B cell (primary cell): ENCODE results near the gene RNF183. TPM values are rescaled to one million over a fixed set of nuclear protein-coding genes. Genes with fewer than 3 reads are reported as not detected.
A peak's percentile ranks its signal among the peaks of the same experiment; 100 is the strongest.

ENCODE experiments used
- ATAC-seq: fragments of 200-7000 bp; cut with Tn5 transposase; one replicate; pipeline ENCODE4 v1.10.0; 2021; ENCODE audit warnings: low read depth, mild to moderate bottlenecking, moderate number of reproducible peaks, moderate library complexity
- CTCF ChIA-PET: fragments of 350-600 bp; sonication (Branson Sonifier 250); formaldehyde crosslinking; loops from one replicate; lab custom pipeline; 2021; ENCODE audit warnings: antibody characterized with exemption, inconsistent platforms; lab: Charles Lee
- POLR2A ChIA-PET: fragments of 350-600 bp; sonication (Branson Sonifier 250); formaldehyde crosslinking; loops from one replicate; lab custom pipeline; 2021; ENCODE audit warnings: antibody characterized with exemption; lab: Charles Lee
- DNase-seq: peaks from one replicate; pipeline ENCODE4 v3.0.0; 2013
- H2AFZ ChIP-seq: 2 replicates; pipeline ENCODE4 v1.6.1; 2012; ENCODE audit warnings: mild to moderate bottlenecking, low read depth, low read length; ENCODE audit not compliant: insufficient read depth, poor library complexity, severe bottlenecking
- H3K27ac ChIP-seq, 2 donors: 1 replicate in 1 of 2; 2 replicates in 1 of 2; pipeline ENCODE4 v1.5.1; 2012 to 2013; ENCODE audit warnings: low read length in 2 of 2, mild to moderate bottlenecking in 2 of 2, moderate library complexity in 1 of 2
- H3K27me3 ChIP-seq, 4 experiments: fragments of 200-600 bp in 1 of 4; sonication (generic) in 1 of 4; replicated peaks in 1 of 4; 1 replicate in 2 of 4; 2 replicates in 2 of 4; pipeline versions ENCODE4 v1.6.1 to v1.7.0; 2013 to 2016; ENCODE audit warnings: low read length in 3 of 4, mild to moderate bottlenecking in 2 of 4, mixed read lengths in 1 of 4, moderate library complexity in 1 of 4; ENCODE audit not compliant: insufficient read depth in 4 of 4, control insufficient read depth in 3 of 4; ENCODE audit errors: control extremely low read depth in 1 of 4
- H3K36me3 ChIP-seq, 2 experiments: replicated peaks in 1 of 2; 1 replicate in 1 of 2; 2 replicates in 1 of 2; pipeline versions ENCODE4 v1.6.1 to v1.7.1; 2013; ENCODE audit warnings: low read length in 1 of 2; ENCODE audit not compliant: insufficient read depth in 2 of 2, control insufficient read depth in 1 of 2; ENCODE audit errors: control extremely low read depth in 1 of 2, extremely low read depth in 1 of 2
- H3K4me1 ChIP-seq, 2 donors: fragments of 200-600 bp in 1 of 2; sonication (generic) in 1 of 2; 1 replicate in 1 of 2; 2 replicates in 1 of 2; pipeline versions ENCODE4 v1.5.1 to v1.6.1; 2013 to 2017; ENCODE audit warnings: low read length in 2 of 2; ENCODE audit not compliant: control insufficient read depth in 2 of 2, insufficient read depth in 2 of 2
- H3K4me2 ChIP-seq: replicated peaks from 2 replicates; pipeline ENCODE3; 2012; ENCODE audit warnings: mild to moderate bottlenecking, low read depth, low read length; ENCODE audit not compliant: poor library complexity, severe bottlenecking
- H3K4me3 ChIP-seq, 5 experiments: fragments of 200-600 bp in 1 of 5; sonication (generic) in 1 of 5; 1 replicate in 3 of 5; 2 replicates in 2 of 5; pipeline versions ENCODE4 v1.5.1 to v1.7.0; 2011 to 2016; ENCODE audit warnings: low read length in 4 of 5, mild to moderate bottlenecking in 4 of 5, low read depth in 2 of 5, control low read depth in 1 of 5, moderate library complexity in 1 of 5; ENCODE audit not compliant: insufficient read depth in 1 of 5; ENCODE audit errors: control extremely low read depth in 1 of 5, extremely low read depth in 1 of 5
- H3K79me2 ChIP-seq: fragments of 200-600 bp; sonication (generic); one replicate; pipeline ENCODE4 v1.6.0; 2016; ENCODE audit warnings: low read length; ENCODE audit not compliant: control insufficient read depth, insufficient read depth
- H3K9ac ChIP-seq: fragments of 200-600 bp; sonication (generic); 2 replicates; pipeline ENCODE4 v1.6.1; 2017; ENCODE audit warnings: mild to moderate bottlenecking, low read length, moderate library complexity
- H3K9me3 ChIP-seq, 3 donors: one replicate each; pipeline versions ENCODE4 v1.6.1 to v1.7.1; 2013; ENCODE audit warnings: low read length in 2 of 3; ENCODE audit not compliant: control insufficient read depth in 2 of 3, insufficient read depth in 1 of 3; ENCODE audit errors: control extremely low read depth in 1 of 3
- H4K20me1 ChIP-seq: 2 replicates; pipeline ENCODE4 v1.6.0; 2012; ENCODE audit warnings: mild to moderate bottlenecking, low read length; ENCODE audit not compliant: insufficient read depth, control insufficient read depth, poor library complexity, severe bottlenecking
- H3K27ac Mint-ChIP-seq: one replicate; pipeline ENCODE4 v1.8.0; 2021; ENCODE audit warnings: mixed read lengths
- H3K27me3 Mint-ChIP-seq: one replicate; pipeline ENCODE4 v1.8.0; 2021; ENCODE audit warnings: mixed read lengths
- H3K4me1 Mint-ChIP-seq: one replicate; pipeline ENCODE4 v1.8.0; 2021; ENCODE audit warnings: mixed read lengths
- H3K4me3 Mint-ChIP-seq: one replicate; pipeline ENCODE4 v1.8.0; 2021; ENCODE audit warnings: mixed read lengths
- H3K9me3 Mint-ChIP-seq: one replicate; pipeline ENCODE4 v1.8.0; 2022; ENCODE audit warnings: mixed read lengths; ENCODE audit not compliant: insufficient read depth
- CTCF ChIP-seq: fragments of 200-600 bp; IDR thresholded peaks from one replicate; pipeline ENCODE4 v1.8.0; 2022; ENCODE audit warnings: antibody characterized with exemption, mild to moderate bottlenecking
- EZH2 ChIP-seq: IDR thresholded peaks from 2 replicates; pipeline ENCODE4 v1.6.1; 2012; ENCODE audit warnings: borderline replicate concordance, low read depth, mild to moderate bottlenecking, moderate library complexity, low read length; ENCODE audit not compliant: insufficient read depth, poor library complexity, severe bottlenecking
- WGBS: methylation state at CpG from one replicate; pipeline ENCODE4 v1.1.5; 2013; ENCODE audit warnings: missing lambda C conversion rate; ENCODE audit not compliant: insufficient coverage; 5-methylcytosine and 5-hydroxymethylcytosine counted together
- intact Hi-C: fragments of 100-400 bp; cut with micrococcal nuclease; formaldehyde crosslinking; loops from one replicate; pipeline ENCODE4 v1.10.0; 2022
- polyA plus RNA-seq: library from polyadenylated mRNA; depleted of rRNA; stranded (reverse); fragments of >200 nt; gene quantifications from 2 replicates; pipeline ENCODE4 v1.2.3, GENCODE V29; 2012
- total RNA-seq, 2 donors: library from RNA; stranded (reverse); fragments of 120-200 nt in 1 of 2; gene quantifications; 1 replicate in 1 of 2; 2 replicates in 1 of 2; pipeline versions ENCODE4 v1.2.3 to v1.2.4, GENCODE V29; 2013 to 2022

RNF183 gene
- total and polyA plus RNA-seq, 2 donors (not counting 1 experiment from before 2014, with no cell fraction given) = 0.04 TPM; not detected in 1

GRCh38 chr9:113350107-113350661 lies 47.0 kb upstream of the RNF183 start:
- Histone ChIP-seq H3K9me3 (no peaks in the 10 kb centered on the region), H4K20me1 (no peaks in the 10 kb centered on the region), H3K9ac (peak overlapping the region; percentile 64), H3K4me2 (peak overlapping the region; percentile 79), H3K4me3 (peak overlapping the region; percentile 15 to 58 (median 52)), H3K79me2 (no peaks in the 10 kb centered on the region), H3K27me3 (peaks cover 0 to 17% (median 1%) of the 10 kb centered on the region in 4 experiments), H3K36me3 (no peaks in the 10 kb centered on the region), H3K27ac (no peak overlapping the region), H3K4me1 (peaks cover 19 to 22% of the 10 kb centered on the region in 2 donors), H2AFZ (peak overlapping the region; percentile 72)
- ChIA-PET POLR2A (interaction anchor here (0.6 to 2.1 kb wide), 3 partner anchors 10 to 26 kb away, joined by 3 to 7 read pairs (median 3); partner anchors contain the start of gene WDR31), CTCF (interaction anchor here (0.7 to 2.2 kb wide), 2 partner anchors 10 to 232 kb away, joined by 3 to 10 read pairs; partner anchors contain the start of gene WDR31)
- peaks cover 14% of the 10 kb centered on the region for H3K27me3 Mint-ChIP-seq
- H3K4me1 Mint-ChIP-seq = peaks cover 25% of the 10 kb centered on the region
- WGBS = 0% methylated on average over 7 of the region's 14 CpGs
- peak; percentile 27 for DNase-seq
- H3K4me3 Mint-ChIP-seq = peak overlapping the region; percentile 85
- ATAC-seq = no peak
- H3K27ac Mint-ChIP-seq = peak overlapping the region; percentile 46
- TF ChIP-seq CTCF (no peak), EZH2 (no peak)
- H3K9me3 Mint-ChIP-seq = no peaks in the 10 kb centered on the region
- intact Hi-C loops = loop anchor here (2.0 kb wide), 1 partner anchor 13 kb away; no protein-coding TSS in a partner anchor
